Measurements from ENCODE around the gene CELF4. TPM values are rescaled to one million over a fixed set of nuclear protein-coding genes. Genes with fewer than 3 reads are reported as not detected.

The CELF4 gene
- total and polyA plus RNA-seq, 4 donors, result 0.24 to 3.0 (median 1.3) TPM

DNA sequence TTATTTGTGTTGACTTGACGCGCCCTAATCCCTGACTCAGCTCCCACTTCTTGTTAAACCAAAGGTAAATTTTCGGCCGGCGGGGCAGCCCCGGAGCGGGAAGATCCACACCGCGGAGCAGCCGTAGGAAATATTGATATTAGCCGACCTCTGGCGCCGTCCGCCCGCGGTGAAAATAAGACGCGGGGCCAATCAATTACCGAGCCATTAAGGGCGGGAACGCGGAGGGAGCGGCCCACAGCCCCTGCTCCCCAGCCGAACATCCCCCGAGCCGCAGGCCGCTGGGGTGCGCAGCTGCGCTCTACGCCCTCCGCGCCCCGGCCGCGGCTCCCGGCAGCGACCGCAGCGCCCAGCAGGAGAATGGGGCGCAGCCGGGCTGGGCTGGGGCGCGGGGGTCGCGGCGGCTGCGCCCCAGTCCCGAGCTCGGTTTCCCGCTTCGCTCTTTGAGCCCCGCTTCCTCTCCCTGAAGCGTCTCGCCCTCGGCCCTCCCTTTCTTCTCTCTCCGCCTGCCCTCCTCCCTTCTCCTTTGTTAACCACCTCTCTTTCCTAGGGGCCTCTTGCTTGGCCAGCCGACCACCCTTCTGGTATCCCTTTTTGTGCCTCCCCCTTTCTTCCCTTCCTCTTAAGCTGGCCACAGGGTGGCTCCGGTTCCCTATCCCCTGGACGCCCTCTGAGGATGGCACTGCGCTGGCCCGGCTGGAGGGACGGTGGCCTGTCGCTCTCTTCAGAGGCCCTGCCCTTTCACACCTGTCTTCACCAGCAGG is 40.9 kb downstream of the CELF4 start:
- Histone ChIP-seq H3K36me3 (ENCODE audit: control insufficient read depth in 4 of 4, insufficient read depth in 4 of 4, low read length in 4 of 4) (no peaks in the 10 kb centered on the region), H3K9me3 (ENCODE audit: control insufficient read depth in 4 of 4, insufficient read depth in 3 of 4, low read length in 3 of 4) (peaks cover 0 to 3% (median 0%) of the 10 kb centered on the region in 4 donors), H3K4me3 (no peak overlapping the region), H3K9ac (ENCODE audit: insufficient read depth in 1 of 2, low read length in 2 of 2) (peak overlapping the region in 1 of 2 donors; percentile 27), H3K27ac (ENCODE audit: low read depth in 1 of 2, low read length in 1 of 2) (no peak overlapping the region), H3K27me3 (ENCODE audit: control insufficient read depth in 3 of 3, insufficient read depth in 3 of 3, low read length in 2 of 3) (peaks cover 5 to 28% (median 17%) of the 10 kb centered on the region in 3 donors), H3K4me1 (ENCODE audit: control insufficient read depth in 5 of 5, insufficient read depth in 5 of 5, low read length in 5 of 5) (no peaks in the 10 kb centered on the region)
- DNase-seq (peak; percentile 27 to 47 (median 37)), ATAC-seq (ENCODE audit: insufficient read depth, low FRiP score) (no peak)
- TF ChIP-seq CTCF (IDR thresholded peaks at IDR 0.05; ENCODE audit: control extremely low read depth, extremely low read depth), result no peak
- WGBS, 2 donors, result 8 to 10% methylated on average over 44 to 63 of the region's 63 CpGs

DNA sequence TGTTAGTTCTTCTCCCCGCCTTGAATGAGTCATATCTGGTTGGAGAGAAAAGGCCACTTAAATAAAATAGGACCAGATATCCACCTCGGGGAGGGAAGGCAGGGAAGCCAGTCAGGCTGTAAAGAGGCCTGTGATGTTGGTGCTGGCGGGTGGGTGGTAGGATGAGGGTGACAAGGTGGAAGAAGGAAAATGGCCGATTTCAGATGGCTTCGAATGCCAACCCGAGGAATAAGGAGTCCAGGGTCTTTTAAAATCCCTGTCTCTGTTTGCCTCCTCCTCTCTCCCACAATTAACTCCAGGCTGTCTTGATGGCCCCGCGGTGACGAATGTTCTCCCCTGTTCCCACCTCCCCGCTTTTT is 41.5 kb downstream of the CELF4 start:
- WGBS, 2 donors, result 43 to 49% methylated on average over 10 of the region's 10 CpGs
- H3K36me3 ChIP-seq (ENCODE audit: control insufficient read depth in 4 of 4, insufficient read depth in 4 of 4, low read length in 4 of 4), result no peaks in the 10 kb centered on the region
- peak overlapping the region in 1 of 2 donors; percentile 27 for H3K9ac ChIP-seq (ENCODE audit: insufficient read depth in 1 of 2, low read length in 2 of 2)
- no peak overlapping the region for H3K4me3 ChIP-seq
- H3K27ac ChIP-seq (ENCODE audit: low read depth in 1 of 2, low read length in 1 of 2), result no peak overlapping the region
- no peak for ATAC-seq (ENCODE audit: insufficient read depth, low FRiP score)
- DNase-seq, result no peak
- H3K9me3 ChIP-seq (ENCODE audit: control insufficient read depth in 4 of 4, insufficient read depth in 3 of 4, low read length in 3 of 4), result peaks cover 0 to 3% (median 0%) of the 10 kb centered on the region in 4 donors
- H3K27me3 ChIP-seq (ENCODE audit: control insufficient read depth in 3 of 3, insufficient read depth in 3 of 3, low read length in 2 of 3), result peaks cover 5 to 28% (median 17%) of the 10 kb centered on the region in 3 donors
- no peak for TF ChIP-seq CTCF (IDR thresholded peaks at IDR 0.05; ENCODE audit: control extremely low read depth, extremely low read depth)
- no peaks in the 10 kb centered on the region for H3K4me1 ChIP-seq (ENCODE audit: control insufficient read depth in 5 of 5, insufficient read depth in 5 of 5, low read length in 5 of 5)

GRCh38 chr18:37521510-37522465 is 43.8 kb downstream of the CELF4 start:
- peaks cover 5 to 28% (median 15%) of the 10 kb centered on the region in 3 donors for H3K27me3 ChIP-seq (ENCODE audit: control insufficient read depth in 3 of 3, insufficient read depth in 3 of 3, low read length in 2 of 3)
- DNase-seq, result no peak

More at GRCh38 chr18:37521510-37522465, 43.8 kb downstream of the CELF4 start:
- Histone ChIP-seq H3K9ac (ENCODE audit: insufficient read depth in 1 of 2, low read length in 2 of 2) (no peak overlapping the region), H3K9me3 (ENCODE audit: control insufficient read depth in 4 of 4, insufficient read depth in 3 of 4, low read length in 3 of 4) (peaks cover 0 to 3% (median 0%) of the 10 kb centered on the region in 4 donors), H3K4me3 (no peak overlapping the region), H3K36me3 (ENCODE audit: control insufficient read depth in 4 of 4, insufficient read depth in 4 of 4, low read length in 4 of 4) (no peaks in the 10 kb centered on the region), H3K27ac (ENCODE audit: low read depth in 1 of 2, low read length in 1 of 2) (no peak overlapping the region), H3K4me1 (ENCODE audit: control insufficient read depth in 5 of 5, insufficient read depth in 5 of 5, low read length in 5 of 5) (peaks cover 0 to 3% (median 0%) of the 10 kb centered on the region in 5 donors)
- ATAC-seq (ENCODE audit: insufficient read depth, low FRiP score), result no peak
- TF ChIP-seq CTCF (IDR thresholded peaks at IDR 0.05; ENCODE audit: control extremely low read depth, extremely low read depth), result no peak
- WGBS, 2 donors, result 66 to 73% methylated on average over 19 of the region's 19 CpGs
